Measurements from ENCODE around the gene CNST.
"Not testable (repeated sequence)": the region's sequence is repeated elsewhere in the genome, so short reads cannot be mapped to it uniquely, and the experiment has no call there.

The CNST gene

GRCh38 chr1:246564839-246565750 is 1.2 kb upstream of the CNST start:
- Histone ChIP-seq H3K9me3 (ENCODE audit: control insufficient read depth, low read length) (no peaks in the 10 kb centered on the region), H3K36me3 (ENCODE audit: control insufficient read depth, insufficient read depth, low read length) (no peaks in the 10 kb centered on the region), H3K9ac (ENCODE audit: low read length) (peak overlapping the region; percentile 80), H3K4me1 (ENCODE audit: control insufficient read depth, insufficient read depth, low read length) (peaks cover 8% of the 10 kb centered on the region), H3K4me3 (ENCODE audit: low read length) (peak overlapping the region; percentile 95), H3K27me3 (ENCODE audit: control insufficient read depth, insufficient read depth, low read length) (no peaks in the 10 kb centered on the region)

GRCh38 chr1:246565751-246566127 is 517 bp upstream of the CNST start:
- Histone ChIP-seq H3K4me3 (ENCODE audit: low read length) (peak overlapping the region; percentile 95), H3K4me1 (ENCODE audit: control insufficient read depth, insufficient read depth, low read length) (peaks cover 12% of the 10 kb centered on the region), H3K9ac (ENCODE audit: low read length) (peak overlapping the region; percentile 80), H3K9me3 (ENCODE audit: control insufficient read depth, low read length) (no peaks in the 10 kb centered on the region), H3K27me3 (ENCODE audit: control insufficient read depth, insufficient read depth, low read length) (no peaks in the 10 kb centered on the region), H3K36me3 (ENCODE audit: control insufficient read depth, insufficient read depth, low read length) (no peaks in the 10 kb centered on the region)

GRCh38 chr1:246566813-246567645 is 773 bp downstream of the CNST start:
- H3K27me3 ChIP-seq (ENCODE audit: control insufficient read depth, insufficient read depth, low read length): no peaks in the 10 kb centered on the region
- H3K4me3 ChIP-seq (ENCODE audit: low read length): peak overlapping the region; percentile 94
- peaks cover 12% of the 10 kb centered on the region for H3K4me1 ChIP-seq (ENCODE audit: control insufficient read depth, insufficient read depth, low read length)
- no peaks in the 10 kb centered on the region for H3K36me3 ChIP-seq (ENCODE audit: control insufficient read depth, insufficient read depth, low read length)
- peak overlapping the region; percentile 96 for H3K9ac ChIP-seq (ENCODE audit: low read length)
- H3K9me3 ChIP-seq (ENCODE audit: control insufficient read depth, low read length): no peaks in the 10 kb centered on the region

GRCh38 chr1:246567646-246568235 is 1.5 kb downstream of the CNST start:
- no peaks in the 10 kb centered on the region for H3K9me3 ChIP-seq (ENCODE audit: control insufficient read depth, low read length)
- H3K4me3 ChIP-seq (ENCODE audit: low read length): peak overlapping the region; percentile 94
- no peaks in the 10 kb centered on the region for H3K36me3 ChIP-seq (ENCODE audit: control insufficient read depth, insufficient read depth, low read length)
- peak overlapping the region; percentile 96 for H3K9ac ChIP-seq (ENCODE audit: low read length)
- H3K4me1 ChIP-seq (ENCODE audit: control insufficient read depth, insufficient read depth, low read length): peaks cover 12% of the 10 kb centered on the region
- H3K27me3 ChIP-seq (ENCODE audit: control insufficient read depth, insufficient read depth, low read length): no peaks in the 10 kb centered on the region

GRCh38 chr1:246569248-246570238 is 3.3 kb downstream of the CNST start:
- Histone ChIP-seq H3K9me3 (ENCODE audit: control insufficient read depth, low read length) (no peaks in the 10 kb centered on the region), H3K4me1 (ENCODE audit: control insufficient read depth, insufficient read depth, low read length) (peaks cover 12% of the 10 kb centered on the region), H3K9ac (ENCODE audit: low read length) (no peak overlapping the region), H3K36me3 (ENCODE audit: control insufficient read depth, insufficient read depth, low read length) (no peaks in the 10 kb centered on the region), H3K27me3 (ENCODE audit: control insufficient read depth, insufficient read depth, low read length) (no peaks in the 10 kb centered on the region), H3K4me3 (ENCODE audit: low read length) (no peak overlapping the region)

- not testable (repeated sequence) for H3K9me3 ChIP-seq (ENCODE audit: control insufficient read depth, low read length); H3K36me3 ChIP-seq (ENCODE audit: control insufficient read depth, insufficient read depth, low read length); H3K27me3 ChIP-seq (ENCODE audit: control insufficient read depth, insufficient read depth, low read length); H3K9ac ChIP-seq (ENCODE audit: low read length); H3K4me3 ChIP-seq (ENCODE audit: low read length)
- peaks cover 12% of the 10 kb centered on the region for H3K4me1 ChIP-seq (ENCODE audit: control insufficient read depth, insufficient read depth, low read length)
Measured at GRCh38 chr1:246571309-246571708, 5.1 kb downstream of the CNST start.

- Histone ChIP-seq H3K4me3 (ENCODE audit: low read length) (no peak overlapping the region), H3K27me3 (ENCODE audit: control insufficient read depth, insufficient read depth, low read length) (no peaks in the 10 kb centered on the region), H3K4me1 (ENCODE audit: control insufficient read depth, insufficient read depth, low read length) (peaks cover 12% of the 10 kb centered on the region), H3K36me3 (ENCODE audit: control insufficient read depth, insufficient read depth, low read length) (no peaks in the 10 kb centered on the region), H3K9me3 (ENCODE audit: control insufficient read depth, low read length) (no peaks in the 10 kb centered on the region), H3K9ac (ENCODE audit: low read length) (no peak overlapping the region)
Measured at GRCh38 chr1:246571953-246572352, 5.7 kb downstream of the CNST start.

GRCh38 chr1:246572785-246573184 is 6.5 kb downstream of the CNST start:
- H3K4me3 ChIP-seq (ENCODE audit: low read length): no peak overlapping the region
- H3K4me1 ChIP-seq (ENCODE audit: control insufficient read depth, insufficient read depth, low read length): peaks cover 10% of the 10 kb centered on the region
- H3K9ac ChIP-seq (ENCODE audit: low read length): no peak overlapping the region
- H3K27me3 ChIP-seq (ENCODE audit: control insufficient read depth, insufficient read depth, low read length): no peaks in the 10 kb centered on the region
- H3K36me3 ChIP-seq (ENCODE audit: control insufficient read depth, insufficient read depth, low read length): no peaks in the 10 kb centered on the region
- no peaks in the 10 kb centered on the region for H3K9me3 ChIP-seq (ENCODE audit: control insufficient read depth, low read length)

GRCh38 chr1:246573491-246573890 is 7.2 kb downstream of the CNST start:
- Histone ChIP-seq H3K9me3 (ENCODE audit: control insufficient read depth, low read length) (no peaks in the 10 kb centered on the region), H3K4me3 (ENCODE audit: low read length) (no peak overlapping the region), H3K9ac (ENCODE audit: low read length) (no peak overlapping the region), H3K27me3 (ENCODE audit: control insufficient read depth, insufficient read depth, low read length) (no peaks in the 10 kb centered on the region), H3K4me1 (ENCODE audit: control insufficient read depth, insufficient read depth, low read length) (peaks cover 5% of the 10 kb centered on the region), H3K36me3 (ENCODE audit: control insufficient read depth, insufficient read depth, low read length) (no peaks in the 10 kb centered on the region)

- H3K9ac ChIP-seq (ENCODE audit: low read length): no peak overlapping the region
- H3K27me3 ChIP-seq (ENCODE audit: control insufficient read depth, insufficient read depth, low read length): no peaks in the 10 kb centered on the region
- H3K9me3 ChIP-seq (ENCODE audit: control insufficient read depth, low read length): no peaks in the 10 kb centered on the region
- H3K4me3 ChIP-seq (ENCODE audit: low read length): no peak overlapping the region
- no peaks in the 10 kb centered on the region for H3K36me3 ChIP-seq (ENCODE audit: control insufficient read depth, insufficient read depth, low read length)
- no peaks in the 10 kb centered on the region for H3K4me1 ChIP-seq (ENCODE audit: control insufficient read depth, insufficient read depth, low read length)
Measured at GRCh38 chr1:246576709-246577032, 10.4 kb downstream of the CNST start.

- Histone ChIP-seq H3K9ac (ENCODE audit: low read length) (no peak overlapping the region), H3K27me3 (ENCODE audit: control insufficient read depth, insufficient read depth, low read length) (no peaks in the 10 kb centered on the region), H3K9me3 (ENCODE audit: control insufficient read depth, low read length) (no peaks in the 10 kb centered on the region), H3K4me1 (ENCODE audit: control insufficient read depth, insufficient read depth, low read length) (peaks cover 3% of the 10 kb centered on the region), H3K4me3 (ENCODE audit: low read length) (no peak overlapping the region), H3K36me3 (ENCODE audit: control insufficient read depth, insufficient read depth, low read length) (no peaks in the 10 kb centered on the region)
Measured at GRCh38 chr1:246577082-246577719, 10.9 kb downstream of the CNST start.
